C4-2B (cell line): ENCODE results near the gene INPP4B.

Experiments used
- H3K27ac ChIP-seq: fragments of 450-650 bp; 2 replicates; pipeline ENCODE4 v1.5.1; 2017
- ZFX ChIP-seq: fragments of 450-650 bp; IDR thresholded peaks from 2 replicates; pipeline ENCODE4 v1.6.1; 2017
- TF ChIP-seq, protein P1 (sequence below): fragments of 450-650 bp; conservative IDR thresholded peaks from 2 replicates; pipeline ENCODE4 v1.5.1; 2017; ENCODE audit warnings: mild to moderate bottlenecking

Gene INPP4B

GRCh38 chr4:142826503-142827241 is 19.4 kb downstream of the INPP4B start:
- H3K27ac ChIP-seq, result no peak overlapping the region
- TF ChIP-seq, protein P1, sequence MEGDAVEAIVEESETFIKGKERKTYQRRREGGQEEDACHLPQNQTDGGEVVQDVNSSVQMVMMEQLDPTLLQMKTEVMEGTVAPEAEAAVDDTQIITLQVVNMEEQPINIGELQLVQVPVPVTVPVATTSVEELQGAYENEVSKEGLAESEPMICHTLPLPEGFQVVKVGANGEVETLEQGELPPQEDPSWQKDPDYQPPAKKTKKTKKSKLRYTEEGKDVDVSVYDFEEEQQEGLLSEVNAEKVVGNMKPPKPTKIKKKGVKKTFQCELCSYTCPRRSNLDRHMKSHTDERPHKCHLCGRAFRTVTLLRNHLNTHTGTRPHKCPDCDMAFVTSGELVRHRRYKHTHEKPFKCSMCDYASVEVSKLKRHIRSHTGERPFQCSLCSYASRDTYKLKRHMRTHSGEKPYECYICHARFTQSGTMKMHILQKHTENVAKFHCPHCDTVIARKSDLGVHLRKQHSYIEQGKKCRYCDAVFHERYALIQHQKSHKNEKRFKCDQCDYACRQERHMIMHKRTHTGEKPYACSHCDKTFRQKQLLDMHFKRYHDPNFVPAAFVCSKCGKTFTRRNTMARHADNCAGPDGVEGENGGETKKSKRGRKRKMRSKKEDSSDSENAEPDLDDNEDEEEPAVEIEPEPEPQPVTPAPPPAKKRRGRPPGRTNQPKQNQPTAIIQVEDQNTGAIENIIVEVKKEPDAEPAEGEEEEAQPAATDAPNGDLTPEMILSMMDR, result no peak
- TF ChIP-seq ZFX, result no peak

GRCh38 chr4:142824368-142824767 is 21.7 kb downstream of the INPP4B start:
- TF ChIP-seq, protein P1, result no peak
- no peak for TF ChIP-seq ZFX

GRCh38 chr4:142823796-142824195 is 22.3 kb downstream of the INPP4B start:
- no peak overlapping the region for H3K27ac ChIP-seq
- TF ChIP-seq, protein P1, result no peak

More at GRCh38 chr4:142824368-142824767, 21.7 kb downstream of the INPP4B start:
- no peak overlapping the region for H3K27ac ChIP-seq

- no peak overlapping the region for H3K27ac ChIP-seq
- TF ChIP-seq, protein P1, result no peak
Observed at GRCh38 chr4:142818476-142818875, 27.6 kb downstream of the INPP4B start.

DNA sequence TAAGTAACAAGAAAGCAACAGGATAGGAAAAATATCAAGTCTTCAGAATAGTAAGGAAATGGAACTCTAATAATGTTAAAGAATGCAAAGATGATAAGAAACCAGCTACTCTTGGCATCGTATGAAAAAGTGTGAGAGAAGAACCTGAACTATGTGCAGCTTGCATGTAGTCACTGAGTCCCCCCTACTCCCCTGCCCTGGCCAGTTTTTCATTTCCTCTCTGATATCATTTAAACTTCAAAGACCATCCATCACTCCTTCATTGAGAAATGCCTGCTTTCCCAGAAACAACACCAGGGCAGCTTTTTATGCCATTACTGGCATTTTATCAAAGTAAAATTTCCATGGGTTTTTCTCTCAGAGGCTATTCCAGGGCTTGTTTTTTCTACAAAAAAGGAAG is 28.1 kb downstream of the INPP4B start:
- TF ChIP-seq, protein P1, result no peak
- no peak for TF ChIP-seq ZFX
- H3K27ac ChIP-seq, result no peak overlapping the region

DNA sequence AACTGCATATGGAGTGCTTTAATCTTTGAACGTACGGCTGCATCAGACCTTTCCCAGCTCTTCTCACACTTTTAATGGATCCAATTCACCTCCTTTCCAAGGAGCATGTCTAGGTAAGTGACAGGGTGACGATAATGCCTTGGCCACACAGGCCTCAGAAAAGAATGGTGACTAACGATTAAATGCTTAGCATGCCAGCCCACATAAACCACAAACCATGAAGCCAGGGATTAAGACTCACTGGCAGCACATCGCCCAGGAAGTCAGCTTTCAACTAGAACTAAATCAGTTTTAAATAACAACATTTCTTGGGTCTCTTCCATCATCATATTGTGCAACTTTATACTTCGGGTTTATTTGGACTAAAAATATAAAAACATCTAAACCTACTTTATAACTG is 28.7 kb downstream of the INPP4B start:
- no peak for TF ChIP-seq ZFX
- TF ChIP-seq, protein P1, result no peak
- no peak overlapping the region for H3K27ac ChIP-seq

- no peak for TF ChIP-seq ZFX
- TF ChIP-seq, protein P1, result no peak
- no peak overlapping the region for H3K27ac ChIP-seq
Observed at GRCh38 chr4:142815834-142816233, 30.3 kb downstream of the INPP4B start.
